ENCODE measurements around the gene PRKCE.

The PRKCE gene

DNA sequence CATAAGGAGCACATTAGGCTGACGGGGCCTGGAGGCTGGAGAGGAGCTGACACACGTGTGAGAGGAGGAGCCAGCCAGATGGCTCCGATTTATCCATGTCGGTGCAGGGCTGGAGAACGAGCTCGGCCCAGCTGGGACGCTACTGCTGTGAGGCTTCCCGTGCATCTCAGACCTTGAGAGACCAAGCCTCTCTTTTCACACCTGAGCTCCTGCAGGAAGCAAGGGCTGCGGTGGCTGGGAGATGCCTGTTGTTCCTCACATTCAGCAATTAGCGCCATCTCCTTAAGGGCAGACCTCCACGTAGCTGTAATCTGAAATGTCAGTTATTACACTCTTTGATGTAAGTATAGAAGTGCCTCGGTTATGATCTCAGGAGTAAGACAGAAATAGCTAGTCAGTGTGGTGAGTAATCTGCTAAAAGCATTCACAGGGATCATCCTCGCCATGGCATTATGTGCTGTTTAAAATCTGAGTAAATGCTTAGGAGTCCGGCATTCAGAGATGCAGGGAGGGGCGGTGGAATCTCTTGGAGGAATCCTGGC is 107.9 kb downstream of the PRKCE start:
- peak; percentile 20 to 66 for DNase-seq

DNA sequence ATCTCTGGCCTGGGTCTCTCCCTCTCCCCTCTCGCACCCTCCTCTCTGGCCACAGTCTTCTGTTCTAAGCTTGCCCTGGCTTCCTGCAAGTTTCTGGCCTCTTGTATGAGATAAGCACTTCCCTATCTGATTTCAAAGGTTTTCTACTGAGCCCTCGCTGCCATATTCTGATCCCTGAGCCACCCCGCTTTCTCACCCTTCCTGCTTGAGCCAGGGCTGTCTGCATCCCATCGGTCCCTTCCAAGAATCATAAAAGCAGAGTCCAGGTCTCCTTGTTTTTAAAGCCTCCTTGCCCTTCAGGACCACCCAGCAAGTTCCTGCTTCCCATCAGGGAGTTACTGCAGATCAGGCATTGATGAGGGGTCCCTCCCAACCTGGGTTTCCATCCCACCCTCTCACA is 110.2 kb downstream of the PRKCE start:
- no peak for DNase-seq

DNA sequence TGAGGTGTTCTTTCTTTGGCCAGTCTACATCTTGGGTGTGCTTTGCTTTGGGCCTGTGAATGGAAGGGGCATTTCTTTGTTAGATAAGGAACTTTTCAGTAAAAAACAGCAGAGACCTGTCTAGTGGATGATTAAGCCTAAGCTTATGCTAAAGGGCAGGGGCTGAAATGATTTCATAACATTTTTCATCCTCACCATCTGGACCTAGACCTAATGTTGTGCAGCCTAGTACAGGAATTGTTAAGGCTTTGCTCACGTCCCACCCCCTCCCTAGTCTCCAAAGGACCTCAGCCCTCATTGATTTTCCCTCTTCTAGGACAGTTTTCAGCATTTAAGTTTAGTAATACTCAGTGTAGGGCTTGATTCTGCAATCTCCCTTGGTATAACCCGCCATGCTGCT is 111.8 kb downstream of the PRKCE start:
- DNase-seq = no peak

DNA sequence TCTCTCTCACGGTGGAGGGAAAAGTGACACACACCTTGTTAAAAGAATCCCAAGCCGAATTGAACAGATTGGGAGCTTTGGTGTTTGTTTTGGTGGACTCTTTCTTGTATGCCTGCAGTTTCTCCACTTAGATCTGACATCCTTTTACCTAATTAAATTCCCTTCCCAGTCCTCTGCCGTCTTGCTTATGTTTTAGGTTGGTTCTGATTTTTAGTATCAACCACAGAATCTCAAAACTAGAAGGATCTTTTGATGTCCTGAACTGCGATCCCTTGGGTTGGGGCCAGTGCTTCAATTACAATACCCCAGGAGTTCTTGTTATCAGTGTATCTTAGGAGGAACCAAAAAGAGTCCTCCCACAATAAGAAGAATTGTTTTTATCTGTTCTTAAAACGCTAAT is 112.3 kb downstream of the PRKCE start:
- no peak for DNase-seq

DNA sequence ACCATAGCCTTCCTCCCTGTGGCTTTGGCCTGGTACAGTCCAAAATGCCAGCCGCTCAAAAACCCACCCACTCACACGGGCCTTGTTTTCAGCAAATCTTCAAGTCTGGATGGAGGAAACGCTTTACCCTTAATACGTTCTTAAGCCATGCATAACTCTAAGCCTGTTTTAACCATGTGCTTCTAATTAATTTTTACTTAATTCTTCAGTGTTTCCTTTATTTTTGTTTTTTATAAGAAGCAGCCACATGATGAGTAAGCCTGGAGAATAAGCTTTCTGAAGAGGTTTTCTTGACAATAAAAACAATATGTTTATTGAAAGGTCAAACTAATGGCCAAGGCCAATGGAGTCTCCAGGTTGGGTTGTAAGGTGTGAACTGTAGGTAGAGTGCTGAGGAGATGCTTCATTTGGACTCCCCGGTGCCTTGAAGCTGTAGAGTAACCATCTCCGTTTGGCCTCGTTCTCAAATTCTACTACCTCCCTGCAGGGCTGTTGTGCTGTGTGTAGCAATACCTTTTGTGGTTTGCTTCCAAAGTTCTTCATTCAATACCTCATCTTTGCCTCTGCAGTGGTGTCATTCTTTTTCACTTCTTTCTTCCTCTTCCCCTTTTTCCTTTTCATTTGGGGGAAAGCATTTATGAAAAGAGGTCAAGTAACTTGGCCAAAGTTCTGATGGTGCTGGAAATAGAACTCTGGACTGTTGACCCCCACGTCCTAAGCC is 113.7 kb downstream of the PRKCE start:
- DNase-seq = no peak

DNA sequence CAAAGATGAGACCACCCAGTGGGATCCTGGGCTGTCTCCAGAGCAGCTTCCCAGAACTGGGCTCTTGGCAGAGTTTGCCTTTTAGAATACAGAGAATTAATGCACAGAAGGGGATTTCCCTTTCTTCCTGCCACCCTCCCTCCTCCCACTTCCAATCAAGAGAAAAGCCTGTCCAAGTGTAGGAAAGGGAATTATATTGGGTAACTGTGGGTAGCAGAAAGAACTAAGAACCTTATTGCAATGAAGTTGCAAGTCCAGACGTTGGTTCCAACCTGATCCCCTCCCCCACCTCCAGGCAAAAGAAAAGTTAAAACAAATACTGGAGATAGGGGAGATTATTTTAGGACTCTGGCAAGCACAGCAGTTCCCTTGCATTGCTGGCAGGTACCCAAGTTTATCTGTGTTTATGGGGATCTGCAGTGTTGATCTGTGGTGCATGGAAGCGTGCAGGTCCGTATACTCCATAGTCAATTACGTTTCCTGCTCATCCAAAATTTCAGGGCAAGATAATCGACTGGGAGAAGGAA is 114.3 kb downstream of the PRKCE start:
- no peak for DNase-seq

DNA sequence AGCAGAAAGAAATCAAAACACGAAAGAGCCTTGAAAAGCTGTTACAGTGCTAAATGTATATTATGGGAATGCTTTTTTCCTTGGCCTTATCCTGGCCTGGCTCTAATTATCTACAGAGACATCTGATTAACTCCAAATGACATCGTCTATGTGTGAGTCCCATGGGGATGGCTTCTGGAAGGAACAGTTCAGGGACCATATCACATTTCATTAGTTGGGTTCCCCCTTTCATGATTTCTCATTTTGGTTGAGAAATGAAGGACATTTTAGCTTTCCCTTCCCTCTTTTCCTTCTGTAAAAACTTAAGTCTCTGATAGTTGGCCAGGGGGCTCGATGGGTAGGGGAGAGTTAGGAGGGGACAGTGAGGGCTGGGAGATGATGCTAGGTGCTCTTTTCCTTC is 116.7 kb downstream of the PRKCE start:
- DNase-seq = no peak

DNA sequence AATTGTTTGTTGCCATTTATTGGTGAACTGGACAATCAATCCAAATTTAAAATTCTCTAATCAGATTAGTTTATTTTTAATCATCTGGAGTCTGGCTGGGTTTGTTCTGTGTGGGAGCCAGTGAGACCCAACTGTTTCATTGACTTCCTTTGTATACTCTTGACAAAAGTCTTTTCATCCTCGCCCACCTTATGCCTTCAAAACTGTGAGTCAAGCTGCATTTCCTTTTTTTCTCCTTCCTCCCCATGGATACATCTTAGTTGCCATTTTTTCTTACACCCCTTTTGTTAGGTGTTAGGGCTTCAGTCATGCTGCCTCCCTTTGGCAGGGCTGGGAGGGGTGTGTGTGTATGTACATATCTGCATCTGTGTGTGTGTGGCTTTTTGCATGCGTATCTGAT is 117.6 kb downstream of the PRKCE start:
- DNase-seq = no peak

DNA sequence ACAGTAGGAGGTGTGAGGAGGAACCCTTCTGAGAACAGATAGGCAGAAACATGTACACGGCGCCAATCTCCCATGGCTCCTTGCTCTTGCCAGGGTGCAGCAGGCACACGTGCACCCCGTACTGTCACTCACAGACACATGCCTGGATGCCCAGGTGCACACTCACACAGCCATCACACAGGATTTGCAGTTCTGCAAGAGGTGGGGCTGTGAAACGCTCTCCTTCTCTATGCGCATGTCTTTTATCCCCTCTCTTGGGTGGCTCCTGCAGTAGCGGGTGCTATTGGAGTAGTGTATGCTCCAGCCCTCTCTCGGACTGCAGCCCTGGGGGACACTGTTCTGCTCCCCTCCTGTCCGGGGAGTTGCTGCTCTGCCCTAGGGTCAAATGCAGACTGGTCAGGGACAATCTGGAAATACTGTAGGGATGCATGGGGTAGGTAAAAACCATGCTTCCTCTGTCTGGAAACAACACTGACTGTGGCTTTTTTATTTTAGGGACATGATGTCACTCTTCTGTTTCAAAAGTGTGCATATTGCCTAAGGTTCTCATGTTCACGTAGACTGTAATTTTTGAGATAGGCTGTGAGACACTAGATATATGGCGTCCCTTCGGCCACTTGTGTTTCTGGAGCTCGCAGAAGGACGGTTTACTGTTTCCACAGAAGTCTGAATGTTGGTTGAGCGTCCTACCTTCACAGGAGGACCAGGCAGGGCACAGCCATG is 118.5 kb downstream of the PRKCE start:
- DNase-seq = no peak

DNA sequence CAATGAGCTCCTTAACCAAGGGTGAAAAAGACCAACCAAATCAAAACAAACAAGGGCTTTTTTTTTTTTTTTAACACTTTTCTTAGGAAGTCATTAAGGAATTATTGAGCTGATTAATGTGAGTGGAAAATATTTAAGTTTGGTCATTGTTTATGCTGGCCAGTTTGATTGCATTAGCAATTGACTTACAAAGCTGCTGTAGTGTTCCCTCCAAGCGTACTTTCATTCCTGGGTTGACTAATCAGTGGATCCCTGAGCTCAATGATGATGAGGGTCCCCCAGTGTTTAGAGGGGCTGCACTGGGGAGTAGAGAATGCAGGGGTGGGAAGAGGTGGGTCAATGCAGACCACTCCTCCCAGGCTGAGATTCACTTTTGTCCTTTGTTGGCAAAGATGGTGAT is 119.3 kb downstream of the PRKCE start:
- DNase-seq = no peak

DNA sequence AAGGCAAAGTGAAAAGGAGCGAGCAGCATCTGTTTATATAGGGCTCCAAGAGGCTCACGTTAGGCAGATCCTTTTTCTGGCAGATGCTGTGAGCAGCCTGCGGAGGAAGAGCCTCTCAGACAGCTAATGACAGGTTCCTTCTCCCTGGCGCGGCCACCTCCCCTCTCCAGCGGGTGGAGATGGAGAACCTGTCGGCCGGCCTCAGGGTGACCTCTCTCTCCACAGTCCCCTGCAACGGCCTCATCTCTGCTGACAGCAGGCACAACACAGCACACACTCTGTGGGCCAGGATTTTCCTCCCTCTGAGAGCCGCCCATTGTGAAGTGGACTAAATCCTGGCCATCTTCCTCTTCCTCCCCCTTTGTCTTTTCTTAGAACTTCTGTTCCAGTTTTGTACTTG is 119.8 kb downstream of the PRKCE start:
- DNase-seq = no peak

DNA sequence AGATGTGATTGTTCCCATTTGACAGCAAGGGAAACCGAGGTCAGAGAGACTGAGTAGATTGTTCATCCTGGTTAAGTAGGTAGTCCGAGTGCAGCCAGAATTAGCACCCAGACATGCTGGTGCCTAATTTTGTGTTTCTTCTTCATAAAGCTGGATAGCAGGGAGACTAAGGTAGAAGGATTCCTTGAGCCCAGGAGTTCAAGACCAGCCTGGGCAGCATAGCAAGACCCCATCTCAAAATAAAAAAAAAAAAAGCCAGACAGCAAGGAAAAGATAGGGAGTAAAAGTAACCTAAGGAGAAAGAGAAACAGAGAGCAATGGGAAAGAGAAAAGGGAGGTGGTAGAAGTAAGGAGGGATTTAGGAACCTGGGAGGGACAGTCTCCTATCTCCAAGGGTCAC is 120.6 kb downstream of the PRKCE start:
- DNase-seq = no peak

DNA sequence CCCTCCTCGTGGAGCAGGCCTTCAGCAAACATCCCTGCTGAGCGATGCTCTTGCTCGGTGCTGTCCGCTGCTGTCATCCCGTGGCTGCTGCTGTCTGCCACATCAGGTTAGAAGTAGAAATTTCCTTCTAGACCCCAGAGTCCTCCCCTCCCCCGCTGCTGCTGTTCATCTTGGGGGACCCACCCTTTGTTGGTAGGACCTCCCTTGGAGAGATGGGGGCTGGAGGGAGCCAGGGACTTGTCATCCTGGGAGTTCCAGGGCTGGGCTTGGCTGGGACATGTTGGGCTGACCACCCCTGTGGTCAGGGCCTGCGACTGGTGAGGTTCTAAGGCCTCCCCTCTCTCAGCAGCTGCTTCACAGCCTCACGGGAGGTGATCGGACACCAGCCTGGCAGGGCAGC is 122.4 kb downstream of the PRKCE start:
- no peak for DNase-seq

DNA sequence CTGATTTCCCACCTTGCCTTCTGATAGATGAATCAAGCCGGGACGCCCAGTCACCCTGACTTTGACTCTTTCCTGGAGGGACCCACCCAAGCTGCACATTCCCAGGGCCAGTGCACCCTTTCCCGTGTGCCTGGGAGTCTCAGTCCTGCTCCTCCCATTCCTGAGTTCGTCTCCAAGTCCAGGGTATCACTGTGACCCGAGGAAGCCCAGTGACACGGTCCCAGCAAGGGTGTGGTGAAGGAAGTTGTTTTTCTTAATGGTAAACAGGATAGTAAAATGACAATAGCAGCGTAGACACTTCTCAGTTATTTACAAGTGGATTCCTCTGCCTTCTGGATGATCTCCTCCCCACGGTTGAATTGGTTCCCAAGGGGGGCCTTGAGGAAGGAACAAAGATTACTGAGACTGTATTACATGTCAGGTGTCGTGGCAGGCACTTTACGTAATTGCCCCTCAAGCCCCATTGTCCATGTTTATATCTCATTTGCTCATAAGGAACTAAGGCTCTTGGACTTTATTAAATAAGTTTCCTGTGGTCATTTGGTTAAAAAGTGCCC is 123.3 kb downstream of the PRKCE start:
- DNase-seq = no peak

DNA sequence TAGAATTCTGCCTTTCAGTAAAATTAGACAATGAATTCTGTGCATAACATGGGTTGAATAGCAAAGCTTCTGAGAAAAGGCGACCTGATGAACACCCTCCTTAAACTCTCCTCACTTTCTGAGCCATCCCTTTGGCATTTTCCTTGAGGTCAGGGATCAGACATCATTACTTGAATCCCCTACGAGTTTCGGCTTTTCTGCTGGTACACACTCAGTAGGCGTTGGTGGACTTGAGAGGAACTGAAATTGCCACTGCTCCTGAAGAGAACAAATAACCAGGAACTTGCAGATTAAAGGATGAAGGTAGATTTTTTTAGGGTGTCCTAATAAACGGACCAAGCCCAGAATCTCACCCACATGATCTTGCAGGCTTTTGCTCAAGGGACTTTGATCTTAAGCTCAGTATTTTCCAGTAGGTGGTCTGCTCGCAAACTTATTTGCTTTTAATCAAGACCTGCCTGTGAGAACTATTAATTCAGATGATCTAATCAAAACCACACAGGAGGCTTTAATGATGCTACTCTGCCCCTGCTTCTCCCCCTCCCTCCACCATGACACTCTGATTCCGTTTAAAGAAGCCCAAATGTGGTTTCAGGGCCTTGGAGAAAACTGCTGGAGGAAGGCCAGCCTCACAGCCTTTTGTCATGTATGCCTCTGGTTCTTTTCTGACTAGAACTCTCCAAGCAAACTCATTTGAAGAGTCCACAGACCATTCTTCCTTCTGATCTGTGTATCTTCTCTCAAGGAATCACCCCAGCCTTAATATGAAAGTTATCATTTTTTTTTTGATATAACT is 124.9 kb downstream of the PRKCE start:
- no peak for DNase-seq

DNA sequence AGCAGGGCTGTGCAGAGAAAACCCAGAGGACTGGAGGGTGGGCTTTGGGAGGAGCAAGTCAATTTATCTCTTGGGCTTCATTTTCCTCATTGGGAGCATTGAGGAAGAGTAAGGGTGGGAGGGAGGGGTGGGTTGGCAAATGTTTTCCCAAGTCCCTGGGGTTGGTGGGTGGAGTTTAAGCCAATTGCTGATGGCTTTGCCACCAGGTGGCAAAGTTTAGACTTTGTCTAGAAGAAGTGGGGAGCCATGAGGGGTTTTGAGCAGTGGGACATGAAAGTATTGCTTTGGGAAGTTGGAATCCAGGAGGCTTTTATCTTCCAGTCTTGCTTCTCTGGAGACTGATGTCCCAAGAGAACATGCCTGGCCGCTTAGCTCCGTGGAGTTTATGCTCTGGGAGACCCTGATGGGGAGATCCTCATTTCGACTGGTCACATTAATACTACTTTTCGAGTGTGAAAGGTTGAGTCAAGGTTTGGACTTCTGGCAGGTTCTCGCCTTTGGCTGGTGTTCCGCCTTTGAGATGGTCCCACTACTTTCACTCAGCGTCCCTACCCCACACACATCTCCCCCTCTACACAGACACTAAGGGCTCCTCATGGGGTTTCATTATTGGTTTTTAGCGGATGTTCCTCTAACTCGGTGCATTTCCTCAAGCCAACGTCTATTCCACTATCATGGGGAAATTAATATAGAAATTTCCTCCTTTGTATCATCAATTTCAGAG is 126.7 kb downstream of the PRKCE start:
- DNase-seq = no peak

DNA sequence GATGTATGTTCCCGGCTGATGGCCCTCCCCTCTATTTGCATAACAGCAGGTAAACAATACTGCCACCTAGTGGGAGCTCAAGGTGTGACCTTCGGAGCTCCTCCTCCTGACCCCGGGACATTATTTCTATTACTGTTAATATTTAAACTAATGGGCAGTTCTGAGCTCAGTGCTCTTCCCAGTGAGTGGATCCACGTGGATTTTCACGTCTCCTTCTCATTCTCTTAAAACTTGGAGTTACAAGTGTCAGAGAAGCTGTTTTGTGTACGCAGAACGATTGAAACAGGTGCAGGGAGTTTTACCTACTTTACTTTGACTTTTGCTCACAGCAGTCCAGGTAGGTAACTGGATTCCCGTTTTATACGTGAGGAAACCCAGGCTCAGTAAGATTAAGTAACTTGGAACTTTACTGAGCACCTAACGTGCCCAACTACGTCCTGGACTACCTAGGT is 127.3 kb downstream of the PRKCE start:
- DNase-seq = no peak

DNA sequence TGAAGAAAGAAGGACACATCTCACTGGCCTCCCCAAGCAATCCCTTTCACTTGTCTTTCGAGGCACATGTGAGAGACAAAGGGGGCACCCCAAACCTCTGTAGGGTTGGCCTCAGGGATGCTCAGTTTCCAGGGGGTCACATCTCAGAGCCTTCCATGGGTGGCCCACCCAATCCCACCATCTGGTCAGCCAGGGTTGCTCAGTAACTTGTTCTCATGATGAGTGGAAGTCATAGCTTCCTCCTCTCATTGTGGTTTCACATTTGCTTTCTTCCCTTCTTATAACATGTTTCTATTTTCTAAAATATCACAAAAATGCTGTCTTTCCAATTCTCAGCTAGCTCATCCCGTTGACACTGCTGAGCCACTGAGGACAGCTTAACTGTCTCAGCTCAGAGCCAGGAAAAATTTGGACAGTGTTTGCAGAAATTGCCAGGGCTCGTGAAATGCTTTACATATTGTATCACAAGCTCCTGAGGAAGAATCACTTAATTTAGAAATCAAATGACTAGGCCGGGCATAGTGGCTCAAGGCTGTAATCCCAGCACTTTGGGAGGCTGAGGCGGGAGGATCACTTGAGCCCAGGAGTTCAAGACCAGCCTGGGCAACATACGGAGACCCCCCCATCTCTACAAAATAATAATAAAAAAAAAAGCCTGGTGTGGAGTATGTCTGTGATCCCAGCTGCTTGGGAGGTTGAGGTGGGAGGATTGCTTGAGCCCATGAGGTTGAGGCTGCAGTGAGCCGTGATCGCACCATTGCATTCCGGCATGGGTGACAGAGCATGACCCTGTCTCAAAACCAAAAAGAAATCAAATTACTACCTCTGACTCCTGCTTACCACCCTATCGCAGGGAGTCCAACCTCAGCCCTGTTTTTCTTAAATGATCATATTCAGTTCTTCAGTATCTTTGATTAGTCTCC is 129.3 kb downstream of the PRKCE start:
- DNase-seq = no peak

DNA sequence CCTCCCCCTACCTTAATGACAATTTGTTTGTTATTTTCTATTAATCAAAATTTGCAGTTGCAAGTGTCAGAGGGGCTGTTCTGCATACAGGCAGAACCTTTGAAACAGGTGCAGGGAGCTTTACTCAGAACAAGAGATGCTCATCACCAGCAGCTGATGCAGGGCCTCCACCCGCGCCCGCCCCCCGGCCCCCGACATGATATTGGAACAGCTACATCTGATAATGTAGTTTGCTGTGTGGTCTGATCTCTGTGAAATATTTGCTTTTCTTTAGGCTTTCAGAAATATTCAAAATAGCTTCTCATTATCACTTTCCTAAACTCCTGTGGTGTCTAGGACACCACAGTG is 130.0 kb downstream of the PRKCE start:
- no peak for DNase-seq

DNA sequence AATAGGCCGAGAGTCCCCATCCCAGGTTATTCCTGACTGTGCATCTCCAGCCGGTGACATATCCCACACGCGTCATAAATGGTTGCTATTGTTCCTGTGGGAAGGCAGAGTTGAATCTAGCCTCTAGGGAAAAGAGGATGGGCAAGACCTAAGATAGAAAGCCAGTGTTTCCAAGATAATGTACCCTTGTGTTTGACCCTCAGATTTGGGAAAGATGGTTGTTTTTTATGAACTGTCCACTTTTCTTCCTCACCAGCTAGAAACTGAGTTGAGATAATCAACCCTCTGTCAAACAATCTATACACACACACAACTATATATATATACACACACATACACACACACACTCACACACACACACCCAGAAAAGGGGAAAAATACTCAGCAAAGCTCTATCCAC is 131.0 kb downstream of the PRKCE start:
- DNase-seq = no peak

DNA sequence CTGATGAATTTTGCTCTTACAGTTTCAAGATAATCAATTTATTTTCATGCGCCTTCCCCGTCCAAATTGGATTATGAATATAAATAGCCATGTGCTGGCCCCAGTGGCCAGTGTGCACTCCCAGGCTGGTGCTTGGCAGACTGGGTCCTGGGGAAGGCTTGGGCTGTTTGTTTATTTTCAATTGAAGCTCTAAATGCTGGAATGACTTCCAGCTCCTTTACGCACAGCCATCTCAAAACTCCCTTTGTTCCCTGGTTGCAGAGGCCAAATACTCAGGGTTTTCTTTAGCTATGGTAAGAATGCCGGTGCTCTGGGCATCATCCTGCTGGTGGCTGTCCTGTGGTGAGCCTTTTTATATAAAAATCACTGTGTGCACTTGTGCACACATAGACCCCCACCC is 131.5 kb downstream of the PRKCE start:
- no peak for DNase-seq
